Fibroblast of skin of right quadriceps (primary cell): Measurements from ENCODE around the gene ADCY1.

Experiments used
- DNase-seq: peaks from one replicate; pipeline ENCODE4 v3.0.0-alpha.2; 2013

ADCY1 gene

GRCh38 chr7:45594745-45595535 lies 20.8 kb downstream of the ADCY1 start:
- no peak for DNase-seq

GRCh38 chr7:45595809-45596664 lies 21.9 kb downstream of the ADCY1 start:
- no peak for DNase-seq

- DNase-seq: no peak
Measured at GRCh38 chr7:45596665-45597095, 22.5 kb downstream of the ADCY1 start.

- DNase-seq: no peak
Measured at GRCh38 chr7:45597286-45597984, 23.3 kb downstream of the ADCY1 start.

GRCh38 chr7:45598886-45599520 lies 24.8 kb downstream of the ADCY1 start:
- no peak for DNase-seq

- DNase-seq: no peak
Measured at GRCh38 chr7:45599851-45600706, 25.9 kb downstream of the ADCY1 start.

- DNase-seq: no peak
Measured at GRCh38 chr7:45601094-45601493, 26.9 kb downstream of the ADCY1 start.

- DNase-seq: no peak
Measured at GRCh38 chr7:45601816-45602540, 27.8 kb downstream of the ADCY1 start.

GRCh38 chr7:45606050-45606449 lies 31.9 kb downstream of the ADCY1 start:
- no peak for DNase-seq

GRCh38 chr7:45606931-45607330 lies 32.8 kb downstream of the ADCY1 start:
- no peak for DNase-seq

GRCh38 chr7:45609180-45609579 lies 35.0 kb downstream of the ADCY1 start:
- DNase-seq: no peak

GRCh38 chr7:45610019-45610418 lies 35.9 kb downstream of the ADCY1 start:
- DNase-seq: no peak

GRCh38 chr7:45610660-45611299 lies 36.6 kb downstream of the ADCY1 start:
- DNase-seq: no peak

- no peak for DNase-seq
Measured at GRCh38 chr7:45617166-45617565, 43.0 kb downstream of the ADCY1 start.

- no peak for DNase-seq
Measured at GRCh38 chr7:45622058-45622457, 47.9 kb downstream of the ADCY1 start.

- DNase-seq: no peak
Measured at GRCh38 chr7:45623157-45623556, 49.0 kb downstream of the ADCY1 start.

GRCh38 chr7:45623740-45624391 lies 49.7 kb downstream of the ADCY1 start:
- DNase-seq: no peak

- no peak for DNase-seq
Measured at GRCh38 chr7:45624392-45624760, 50.2 kb downstream of the ADCY1 start.

GRCh38 chr7:45625067-45625466 lies 50.9 kb downstream of the ADCY1 start:
- DNase-seq: no peak
